Measurements from ENCODE around the gene LANCL3.
"Not testable (repeated sequence)": the region's sequence is repeated elsewhere in the genome, so short reads cannot be mapped to it uniquely, and the experiment has no call there.

LANCL3 gene

DNA sequence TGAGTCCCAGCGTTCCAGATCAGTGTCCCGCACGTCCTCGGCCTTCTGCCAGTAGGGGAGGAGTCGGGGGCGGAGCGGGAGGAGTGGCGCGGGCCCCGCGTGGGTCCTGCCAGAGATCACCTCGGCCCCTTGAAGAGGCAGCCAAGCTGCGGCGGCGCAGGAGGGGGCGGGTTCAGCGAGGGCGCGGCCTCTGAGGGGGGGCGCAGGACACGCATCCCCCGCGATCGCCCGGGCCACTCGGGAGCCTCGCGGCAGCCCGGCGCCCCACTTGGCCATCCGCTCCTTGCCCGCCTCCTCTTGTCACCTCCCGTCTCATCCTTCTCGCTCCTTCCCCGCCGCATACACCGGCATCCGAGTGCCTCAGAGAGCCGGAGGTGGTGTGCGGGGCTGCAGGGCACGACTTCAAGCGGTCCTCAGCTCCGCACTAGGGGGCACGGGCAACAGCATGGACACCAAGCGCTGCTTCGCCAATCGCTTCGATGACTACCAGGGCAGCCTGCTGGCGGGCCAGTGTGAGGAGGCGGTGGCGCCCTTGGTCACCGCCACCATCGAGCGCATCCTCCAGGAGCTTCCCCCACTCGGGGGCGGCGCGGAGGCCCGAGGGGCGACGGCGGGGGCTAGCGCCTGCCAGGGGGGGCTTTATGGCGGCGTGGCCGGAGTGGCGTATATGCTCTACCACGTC lies at the start of gene LANCL3:
LANCL3 (plus strand) TSS at position 236 of the 682 bp plus-strand sequence; CDS start at position 446, 210 bp downstream.
- in situ Hi-C loops (cut with MboI; ENCODE audit: low sequenced_read_pairs) = not testable (repeated sequence)

DNA sequence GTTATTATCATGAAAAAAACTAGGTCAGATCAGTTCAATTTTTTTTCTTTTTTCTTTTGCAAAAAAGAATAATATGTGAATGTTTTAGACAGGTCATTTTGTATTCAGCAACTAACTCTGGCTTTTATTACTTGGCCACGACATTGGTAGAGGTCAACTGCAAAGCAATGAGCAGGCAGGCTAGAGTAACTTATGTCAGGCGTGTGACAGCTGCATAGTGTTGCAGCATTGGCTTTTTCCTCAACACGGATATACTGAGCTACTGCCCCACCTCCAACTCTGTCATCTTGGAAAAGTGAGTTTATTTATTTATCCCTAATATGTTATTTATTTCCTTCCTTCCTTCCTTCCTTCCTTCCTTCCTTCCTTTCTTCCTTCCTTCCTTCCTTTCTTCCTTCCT lies 47.8 kb upstream of the LANCL3 start:
- in situ Hi-C loops (cut with MboI; ENCODE audit: low sequenced_read_pairs) = loop anchor here (25.0 kb wide), 2 partner anchors 214 to 314 kb away; partner anchors contain the start of gene DYNLT3

DNA sequence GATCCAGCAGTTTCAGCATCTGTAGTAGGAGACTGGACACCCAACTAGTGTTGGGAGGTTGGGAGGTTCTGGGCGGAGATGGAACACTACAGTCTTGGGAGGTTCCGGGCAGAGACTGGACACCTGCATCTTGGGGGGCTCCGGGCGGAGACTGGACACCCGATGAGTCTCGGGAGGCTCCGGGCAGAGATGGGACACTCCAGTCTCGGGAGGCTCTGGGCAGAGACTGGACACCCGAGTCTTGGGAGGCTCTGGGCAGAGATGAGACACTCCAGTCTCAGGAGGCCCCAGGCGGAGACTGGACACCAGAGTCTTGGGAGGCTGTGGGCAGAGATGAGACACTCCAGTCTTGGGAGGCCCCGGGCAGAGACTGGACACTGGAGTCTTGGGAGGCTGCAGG lies 29.5 kb upstream of the LANCL3 start:
- in situ Hi-C loops (cut with MboI; ENCODE audit: low sequenced_read_pairs) = no loop called here

DNA sequence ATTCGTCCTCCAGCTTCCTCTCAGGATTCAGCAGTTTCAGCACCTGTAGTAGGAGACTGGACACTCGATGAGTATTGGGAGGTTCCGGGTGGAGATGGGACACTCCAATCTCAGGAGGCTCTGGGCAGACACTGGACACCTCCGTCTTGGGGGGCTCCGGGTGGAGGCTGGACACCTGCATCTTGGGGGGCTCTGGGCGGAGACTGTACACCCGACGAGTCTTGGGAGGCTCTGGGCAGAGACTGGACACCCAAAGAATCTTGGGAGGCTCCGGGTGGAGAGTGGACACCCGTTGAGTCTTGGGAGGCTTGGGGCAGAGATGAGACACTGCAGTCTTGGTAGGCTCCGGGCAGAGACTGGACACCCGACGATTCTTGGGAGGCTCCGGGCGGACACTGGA lies 28.7 kb upstream of the LANCL3 start:
- in situ Hi-C loops (cut with MboI; ENCODE audit: low sequenced_read_pairs) = no loop called here

DNA sequence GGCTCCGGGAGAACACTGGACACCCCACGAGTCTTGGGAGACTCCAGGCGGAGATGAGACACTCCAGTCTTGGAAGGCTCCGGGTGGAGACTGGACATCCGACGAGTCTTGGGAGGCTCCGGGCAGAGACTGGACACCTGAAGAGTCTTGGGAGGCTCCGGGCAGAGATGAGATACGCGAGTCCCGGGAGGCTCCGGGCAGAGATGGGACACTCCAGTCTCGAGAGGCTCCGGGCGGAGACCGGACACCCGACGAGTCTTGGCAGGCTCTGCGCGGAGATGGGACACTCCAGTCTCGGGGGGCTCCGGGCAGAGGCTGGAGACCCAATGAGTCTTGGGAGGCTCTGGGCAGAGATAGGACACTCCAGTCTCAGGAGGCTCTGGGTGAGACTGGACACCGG lies 28.1 kb upstream of the LANCL3 start:
- in situ Hi-C loops (cut with MboI; ENCODE audit: low sequenced_read_pairs) = no loop called here

DNA sequence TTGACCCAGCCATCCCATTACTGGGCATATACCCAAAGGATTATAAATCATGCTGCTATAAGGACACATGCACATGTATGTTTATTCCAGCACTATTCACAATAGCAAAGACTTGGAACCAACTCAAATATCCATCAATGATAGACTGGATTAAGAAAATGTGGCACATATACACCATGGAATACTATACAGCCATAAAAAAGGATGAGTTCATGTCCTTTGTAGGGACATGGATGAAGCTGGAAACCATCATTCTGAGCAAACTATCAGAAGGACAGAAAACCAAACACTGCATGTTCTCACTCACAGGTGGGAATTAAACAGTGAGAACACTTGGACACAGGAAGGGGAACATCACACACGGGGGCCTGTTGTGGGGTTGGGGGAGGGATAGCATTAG lies 26.9 kb upstream of the LANCL3 start:
- in situ Hi-C loops (cut with MboI; ENCODE audit: low sequenced_read_pairs) = not testable (repeated sequence)

DNA sequence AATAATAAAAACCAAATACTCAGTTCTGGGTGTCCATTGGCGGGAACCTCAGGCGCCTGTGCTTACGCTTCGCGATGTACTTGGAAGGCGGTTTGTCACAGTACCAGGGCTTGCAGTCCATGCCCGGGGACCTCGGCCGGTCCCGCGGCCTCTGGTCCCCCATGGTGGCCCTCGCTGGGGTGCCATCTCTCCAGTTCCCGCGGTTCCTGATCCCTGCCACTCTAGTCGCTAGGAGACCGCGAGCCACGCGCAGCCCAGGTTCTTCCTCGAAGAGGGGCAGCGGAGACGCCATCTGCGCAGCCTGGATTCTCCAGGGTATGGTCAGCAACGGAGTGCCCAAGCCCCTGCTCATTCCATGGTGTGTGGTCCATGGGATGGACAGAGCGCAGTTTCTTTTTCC lies 26.4 kb upstream of the LANCL3 start:
- in situ Hi-C loops (cut with MboI; ENCODE audit: low sequenced_read_pairs) = no loop called here

DNA sequence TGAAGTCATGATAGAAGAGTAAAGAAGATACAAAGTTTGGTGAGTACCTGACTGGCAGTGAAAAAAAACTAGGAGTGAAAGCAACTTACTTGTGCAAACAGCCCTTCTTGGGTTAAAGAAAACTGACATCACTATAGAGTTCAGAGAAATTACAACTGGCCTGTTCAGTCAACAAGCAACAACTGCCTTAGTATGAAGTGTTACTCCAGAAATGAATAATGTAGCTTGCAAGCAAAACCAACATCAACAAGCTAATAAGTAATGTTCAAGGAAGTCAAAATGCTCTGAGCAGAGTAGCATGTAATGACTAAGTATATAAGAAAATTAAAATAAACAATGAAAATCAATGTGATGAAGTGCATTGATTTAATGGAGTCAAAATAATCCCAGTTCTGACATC lies 21.8 kb upstream of the LANCL3 start:
- in situ Hi-C loops (cut with MboI; ENCODE audit: low sequenced_read_pairs) = not testable (repeated sequence)

DNA sequence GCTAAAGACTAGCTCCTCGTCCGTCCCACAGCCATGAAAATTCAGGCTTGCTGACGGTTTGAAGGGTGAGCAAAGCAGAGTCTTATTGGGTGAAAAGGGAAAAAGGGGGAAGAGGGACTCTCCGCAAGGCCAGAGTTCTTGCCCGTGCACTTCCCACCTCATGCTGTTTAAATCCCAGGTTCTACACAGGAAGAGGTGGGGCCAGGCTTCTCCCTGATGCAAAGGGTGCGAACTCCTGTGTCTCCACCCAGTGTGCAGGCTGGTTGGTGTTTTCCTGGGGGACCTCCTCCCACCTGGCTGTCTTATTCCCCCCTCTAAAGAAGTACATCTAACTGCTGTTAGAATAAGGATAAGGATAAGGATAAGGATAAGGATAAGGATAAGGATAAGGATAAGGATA lies 18.0 kb upstream of the LANCL3 start:
- in situ Hi-C loops (cut with MboI; ENCODE audit: low sequenced_read_pairs) = no loop called here

DNA sequence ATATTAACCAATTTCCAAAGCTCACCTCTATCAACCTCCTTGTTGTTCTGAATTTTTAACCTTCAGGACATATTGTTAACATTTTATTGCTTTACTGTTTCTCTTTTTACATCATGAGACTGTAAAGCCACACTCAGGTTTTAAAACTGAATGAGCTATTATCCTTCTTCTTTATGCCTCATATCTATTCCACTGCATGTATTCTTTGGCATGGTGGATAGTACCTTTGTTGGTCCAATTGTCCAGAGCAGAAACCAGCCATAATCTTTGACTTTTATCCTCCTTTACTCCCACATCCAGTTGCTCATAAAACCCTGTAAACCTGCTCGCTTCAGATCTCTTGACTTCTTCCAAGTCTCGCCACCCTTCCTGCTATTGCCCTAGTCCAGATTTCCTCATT lies 6.2 kb upstream of the LANCL3 start:
- in situ Hi-C loops (cut with MboI; ENCODE audit: low sequenced_read_pairs) = not testable (repeated sequence)

DNA sequence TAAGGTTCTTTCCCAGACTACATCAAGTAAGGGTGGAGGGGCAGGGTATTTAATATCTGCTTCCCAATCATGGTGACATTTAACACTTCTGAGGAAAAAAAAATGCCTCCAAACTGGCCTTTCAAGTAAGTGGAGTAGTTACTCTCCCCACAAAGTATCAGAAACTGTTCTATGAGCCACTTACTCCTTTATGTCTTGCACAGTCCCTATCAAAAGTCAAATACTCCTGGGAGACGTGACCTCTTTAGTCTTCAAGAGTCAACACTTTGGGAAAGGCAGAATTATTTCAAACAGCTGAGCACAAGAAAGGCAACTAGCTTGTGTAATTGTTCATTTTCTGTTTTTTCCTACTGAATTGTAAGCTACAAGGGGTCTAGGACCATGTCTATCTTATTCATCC lies 1.1 kb upstream of the LANCL3 start:
- in situ Hi-C loops (cut with MboI; ENCODE audit: low sequenced_read_pairs) = not testable (repeated sequence)

DNA sequence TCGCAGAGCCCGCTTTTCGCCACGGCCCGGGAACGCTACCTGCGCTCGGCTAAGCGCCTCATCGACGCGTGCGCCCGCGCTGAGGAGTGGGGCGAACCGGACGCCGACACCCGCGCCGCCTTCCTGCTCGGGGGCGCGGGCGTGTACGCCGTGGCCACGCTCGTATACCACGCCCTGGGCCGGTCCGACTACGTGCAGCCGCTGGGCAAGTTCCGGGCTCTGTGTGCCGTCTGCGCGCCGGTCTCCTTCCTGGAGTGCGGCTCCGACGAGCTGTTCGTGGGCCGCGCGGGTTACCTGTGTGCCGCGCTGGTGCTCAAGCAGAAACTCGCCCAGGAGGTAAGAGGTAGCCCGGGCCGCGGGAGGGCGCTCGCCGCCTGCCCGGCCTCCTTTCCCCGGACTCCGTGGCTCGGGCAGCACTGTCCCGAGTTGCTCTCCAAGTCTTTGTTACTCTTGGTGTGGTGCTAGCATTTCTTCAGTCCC lies 687 bp downstream of the LANCL3 start:
- in situ Hi-C loops (cut with MboI; ENCODE audit: low sequenced_read_pairs) = not testable (repeated sequence)

DNA sequence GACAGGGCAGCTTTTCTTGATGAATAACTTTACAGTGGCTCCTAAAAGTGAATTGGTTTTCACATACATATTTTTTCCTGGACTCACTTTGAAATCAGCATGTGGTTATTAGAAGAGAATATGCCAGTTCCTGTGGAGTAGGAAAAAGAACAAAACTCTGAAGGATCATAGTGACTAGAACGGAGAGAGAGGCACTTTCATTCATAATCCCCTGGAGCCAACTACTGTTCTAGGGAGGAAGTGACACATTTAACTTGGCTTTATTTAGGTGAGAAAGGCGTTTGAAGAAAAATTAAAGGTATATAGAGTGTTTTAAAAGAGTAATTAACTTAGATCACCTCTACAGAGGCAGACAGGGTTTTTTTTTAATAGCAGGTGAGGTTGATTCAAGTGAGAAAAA lies 1.7 kb downstream of the LANCL3 start:
- in situ Hi-C loops (cut with MboI; ENCODE audit: low sequenced_read_pairs) = not testable (repeated sequence)

DNA sequence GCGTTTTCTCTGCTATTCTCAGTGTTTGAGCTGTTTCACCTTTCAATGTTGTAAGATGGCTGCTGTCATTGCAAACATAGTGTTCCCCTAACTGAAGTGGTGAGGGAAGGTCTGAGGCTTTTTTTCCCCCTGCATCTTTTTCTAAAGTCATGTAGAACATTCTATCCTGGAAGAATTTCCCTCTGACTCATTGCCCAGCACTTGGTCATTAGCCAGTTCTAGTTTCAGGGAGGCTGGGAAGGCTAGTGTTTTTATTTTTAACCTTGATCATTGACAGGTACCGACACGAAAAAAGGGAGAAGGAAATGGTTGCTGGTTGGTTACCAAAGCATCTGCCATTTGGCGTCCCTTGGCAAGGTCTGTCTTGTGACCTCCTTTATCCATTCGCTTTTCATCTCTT lies 6.6 kb downstream of the LANCL3 start:
- in situ Hi-C loops (cut with MboI; ENCODE audit: low sequenced_read_pairs) = no loop called here

DNA sequence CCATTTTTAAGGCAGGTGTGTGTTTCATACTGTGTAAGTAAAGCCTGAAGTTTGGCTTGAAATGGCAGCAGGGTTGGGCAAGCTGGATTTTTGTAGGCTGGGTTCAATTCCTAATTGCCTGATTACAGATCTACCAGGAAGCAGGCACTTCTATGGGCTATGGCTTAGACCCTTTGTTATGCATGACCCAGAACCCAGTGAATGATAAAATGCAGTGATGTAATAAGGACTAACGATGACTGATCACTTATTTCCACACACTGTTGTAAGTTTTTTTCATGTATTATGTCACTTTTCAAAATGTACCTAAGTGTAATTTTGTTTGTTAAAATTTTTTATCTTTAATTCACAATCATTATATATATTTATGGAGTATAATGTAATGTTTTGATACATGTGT lies 8.6 kb downstream of the LANCL3 start:
- in situ Hi-C loops (cut with MboI; ENCODE audit: low sequenced_read_pairs) = no loop called here

DNA sequence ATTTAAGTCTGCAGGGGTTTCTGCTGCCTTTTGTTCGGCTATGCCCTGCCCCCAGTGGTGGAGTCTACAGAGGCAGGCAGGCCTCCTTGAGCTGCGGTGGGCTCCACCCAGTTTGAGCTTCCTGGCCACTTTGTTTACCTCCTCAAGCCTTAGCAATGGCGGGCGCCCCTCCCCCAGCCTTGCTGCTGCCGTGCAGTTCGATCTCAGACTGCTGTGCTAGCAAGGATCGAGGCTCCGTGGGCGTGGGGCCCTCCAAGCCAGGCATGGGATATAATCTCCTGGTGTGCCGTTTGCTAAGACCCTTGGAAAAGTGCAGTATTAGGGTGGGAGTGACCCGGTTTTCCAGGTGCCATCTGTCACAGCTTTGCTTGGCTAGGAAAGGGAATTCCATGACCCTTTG lies 15.9 kb downstream of the LANCL3 start:
- in situ Hi-C loops (cut with MboI; ENCODE audit: low sequenced_read_pairs) = not testable (repeated sequence)

DNA sequence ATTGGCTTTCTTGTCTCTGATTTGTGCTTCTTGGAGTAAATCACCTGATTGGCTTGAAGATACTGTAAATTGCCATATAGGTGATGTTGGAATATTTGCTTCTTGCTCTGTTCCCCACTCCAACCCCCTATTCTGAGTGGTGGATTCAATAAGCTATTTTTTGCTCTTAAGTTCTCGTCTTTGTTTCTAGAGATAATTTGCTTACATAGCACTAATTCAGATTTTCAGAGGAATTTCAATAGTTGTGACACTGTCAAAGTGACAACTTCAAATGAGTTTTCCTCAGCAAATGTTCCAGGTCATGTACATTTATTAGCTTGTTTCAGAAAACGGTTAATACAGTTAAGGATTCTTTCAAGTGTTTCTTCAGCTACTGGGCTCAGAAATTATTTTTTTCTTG lies 18.6 kb downstream of the LANCL3 start:
- in situ Hi-C loops (cut with MboI; ENCODE audit: low sequenced_read_pairs) = no loop called here

DNA sequence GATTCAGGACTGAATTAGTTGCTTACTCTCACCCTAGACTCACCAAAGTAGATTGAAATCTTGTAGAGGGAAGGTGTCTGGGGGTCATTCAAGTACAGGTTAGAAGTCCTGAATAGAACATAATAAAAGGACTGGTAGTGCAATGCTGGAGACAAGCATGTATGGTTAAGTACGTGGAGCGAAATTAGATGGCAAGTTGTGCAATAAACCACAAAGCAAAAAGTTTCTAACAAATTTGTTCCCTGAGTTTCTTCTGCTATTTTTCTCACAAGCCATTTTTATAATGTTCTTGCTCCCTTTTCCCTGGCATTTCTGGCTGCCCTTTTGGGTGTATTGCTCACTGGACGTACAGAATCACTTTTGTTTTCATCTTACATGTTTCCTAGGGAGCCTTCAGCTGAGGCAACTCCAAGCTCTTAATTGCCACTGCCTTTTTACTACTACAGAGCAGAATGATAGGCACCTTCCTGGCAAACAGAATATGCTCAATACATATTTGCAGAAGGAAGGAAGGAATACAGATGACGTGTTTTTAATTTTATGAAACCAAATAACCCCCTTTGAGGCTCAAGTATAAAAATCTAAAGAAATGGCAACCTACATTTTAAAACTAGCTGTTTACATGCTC lies 23.4 kb downstream of the LANCL3 start:
- in situ Hi-C loops (cut with MboI; ENCODE audit: low sequenced_read_pairs) = no loop called here

DNA sequence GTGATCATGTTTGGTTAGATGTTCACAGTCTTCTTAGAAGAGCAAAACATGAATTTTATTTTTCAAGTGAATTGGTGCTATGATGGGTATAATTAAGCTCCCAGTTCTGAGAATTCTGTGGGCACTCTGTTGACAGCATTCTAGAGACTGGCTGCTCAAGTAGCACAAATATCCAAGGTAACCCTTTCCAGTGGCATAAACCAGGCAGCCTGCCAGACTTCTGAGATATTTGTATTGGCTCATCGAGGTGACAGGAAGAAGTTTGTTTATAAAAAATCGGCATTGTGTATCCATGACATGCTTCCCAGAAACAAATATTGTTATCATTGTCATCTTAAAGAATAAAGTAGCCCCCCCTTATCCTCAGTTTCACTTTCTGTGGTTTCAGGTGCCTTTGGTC lies 28.3 kb downstream of the LANCL3 start:
- in situ Hi-C loops (cut with MboI; ENCODE audit: low sequenced_read_pairs) = no loop called here

DNA sequence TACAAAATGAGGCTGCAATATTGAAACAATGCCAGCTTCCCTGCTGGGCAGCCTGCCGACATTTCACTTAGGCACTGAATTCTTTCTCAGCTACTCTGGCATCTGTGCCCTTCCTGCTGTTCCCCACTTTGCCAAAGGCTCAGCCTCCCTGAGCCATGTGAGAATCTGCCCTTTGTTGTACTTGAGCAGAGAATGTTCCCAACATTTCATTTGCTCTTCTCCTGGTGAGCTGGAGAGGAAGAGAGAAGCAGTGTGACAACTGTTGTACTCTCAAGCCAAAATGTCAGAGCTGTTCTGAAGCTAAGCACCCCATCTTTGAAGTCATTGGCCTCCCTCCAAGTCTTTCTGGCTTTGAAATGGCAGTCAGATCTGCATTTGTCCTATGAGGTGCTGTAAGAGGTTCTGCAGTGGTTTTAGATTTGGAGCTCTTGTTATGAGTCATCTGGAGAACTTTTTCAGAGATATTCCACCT lies 32.5 kb downstream of the LANCL3 start:
- in situ Hi-C loops (cut with MboI; ENCODE audit: low sequenced_read_pairs) = no loop called here

DNA sequence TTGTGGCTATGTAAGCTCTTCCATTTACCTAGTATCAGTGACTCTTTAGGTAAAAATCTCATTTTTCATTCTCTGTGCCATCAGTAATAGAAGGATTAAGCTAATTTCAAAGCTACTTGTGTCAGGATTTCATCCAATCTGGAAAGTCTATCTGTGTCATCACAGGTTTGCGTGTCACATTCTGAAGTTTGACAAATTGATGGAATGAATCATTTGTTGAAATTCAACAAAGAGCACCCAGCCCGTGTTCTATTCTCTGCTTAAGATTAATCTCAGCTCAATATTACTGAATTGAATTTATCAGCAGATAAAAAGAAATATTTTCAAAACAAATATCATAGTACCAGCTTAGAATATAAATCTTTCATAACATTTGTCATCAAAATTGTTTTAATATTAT lies 35.8 kb downstream of the LANCL3 start:
- in situ Hi-C loops (cut with MboI; ENCODE audit: low sequenced_read_pairs) = no loop called here

DNA sequence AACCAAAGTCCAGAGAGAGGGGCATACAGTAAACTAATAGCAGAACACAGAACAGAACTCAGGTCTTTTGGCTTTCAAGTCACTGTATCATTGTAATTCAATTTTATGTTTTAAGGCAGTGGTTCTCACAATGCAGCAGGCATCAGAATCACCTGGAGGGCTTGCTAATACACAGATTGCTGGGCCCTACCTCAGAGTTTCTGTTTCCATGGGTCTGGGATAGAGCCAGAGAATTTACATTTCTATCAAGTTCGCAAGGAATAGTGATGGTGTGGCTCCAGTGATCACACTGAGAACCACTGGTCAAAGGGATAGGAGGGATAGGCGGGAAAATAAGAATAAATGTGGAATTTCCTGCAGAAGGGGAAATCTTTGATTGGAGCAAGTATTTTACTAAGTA lies 36.7 kb downstream of the LANCL3 start:
- in situ Hi-C loops (cut with MboI; ENCODE audit: low sequenced_read_pairs) = no loop called here
